OCI-LY7 (cell line): Measurements from ENCODE around the gene GRWD1. TPM values are rescaled to one million over a fixed set of nuclear protein-coding genes. Genes with fewer than 3 reads are reported as not detected.

Experiments used
- BruUV-seq: library from RNA; stranded (reverse); fragments of 400-500 nt; replicated peaks from 2 replicates; lab custom pipeline; 2021; lab: Mats Ljungman, UMichigan
- CTCF ChIA-PET: fragments of 300-600 bp; sonication (Branson Sonifier 250); formaldehyde crosslinking; loops from one replicate; lab custom pipeline; 2022; ENCODE audit warnings: antibody characterized with exemption; ENCODE audit not compliant: unreplicated experiment; lab: Charles Lee
- POLR2A ChIA-PET: fragments of 300-600 bp; sonication (Branson Sonifier 250); formaldehyde crosslinking; loops from one replicate; lab custom pipeline; 2022; ENCODE audit warnings: antibody characterized with exemption; lab: Charles Lee
- DNase-seq: peaks from one replicate; pipeline ENCODE4 v3.0.0-alpha.2; 2015; ENCODE audit warnings: low spot score
- H2AFZ ChIP-seq: fragments of 200-600 bp; sonication (generic), shearing (Covaris generic); 2 replicates; pipeline ENCODE4 v1.6.1; 2014; ENCODE audit warnings: mild to moderate bottlenecking, antibody characterized with exemption, low read length, moderate library complexity
- H3K27ac ChIP-seq: fragments of 200-600 bp; sonication (generic); 2 replicates; pipeline ENCODE4 v1.5.1; 2014; ENCODE audit warnings: mixed run types, low read depth, mild to moderate bottlenecking, moderate library complexity, low read length, inconsistent platforms; ENCODE audit not compliant: poor library complexity, severe bottlenecking
- H3K36me3 ChIP-seq: fragments of 200-600 bp; sonication (generic); 2 replicates; pipeline ENCODE4 v1.6.1; 2014; ENCODE audit warnings: mild to moderate bottlenecking, antibody characterized with exemption, low read length, moderate library complexity, mixed read lengths; ENCODE audit not compliant: insufficient read depth
- H3K4me1 ChIP-seq: fragments of 200-600 bp; sonication (generic); 2 replicates; pipeline ENCODE4 v1.5.1; 2014; ENCODE audit warnings: mild to moderate bottlenecking, low read length; ENCODE audit not compliant: insufficient read depth, poor library complexity, severe bottlenecking
- H3K4me2 ChIP-seq: fragments of 200-600 bp; sonication (generic); 2 replicates; pipeline ENCODE4 v1.6.1; 2014; ENCODE audit warnings: mild to moderate bottlenecking, low read length
- H3K4me3 ChIP-seq: fragments of 200-600 bp; sonication (generic); 2 replicates; pipeline ENCODE4 v1.5.1; 2014; ENCODE audit warnings: mild to moderate bottlenecking, low read depth, low read length; ENCODE audit not compliant: poor library complexity, severe bottlenecking
- H3K79me2 ChIP-seq: fragments of 200-600 bp; sonication (generic); 2 replicates; pipeline ENCODE4 v1.6.1; 2016; ENCODE audit warnings: low read depth, mild to moderate bottlenecking, low read length, moderate library complexity, mixed read lengths; ENCODE audit not compliant: insufficient read depth
- H3K9me2 ChIP-seq: fragments of 200-600 bp; sonication (generic); 2 replicates; pipeline ENCODE4 v1.6.1; 2016; ENCODE audit warnings: mild to moderate bottlenecking, low read length, mixed read lengths; ENCODE audit not compliant: insufficient read depth
- H3K9me3 ChIP-seq: fragments of 200-600 bp; sonication (generic); 2 replicates; pipeline ENCODE4 v1.6.1; 2014; ENCODE audit warnings: mild to moderate bottlenecking, mixed run types, low read length, mixed read lengths
- H4K20me1 ChIP-seq: fragments of 200-600 bp; sonication (generic); 2 replicates; pipeline ENCODE4 v1.6.1; 2014; ENCODE audit warnings: mild to moderate bottlenecking, antibody characterized with exemption, low read length, moderate library complexity, mixed read lengths; ENCODE audit not compliant: insufficient read depth
- EZH2phosphoT487 ChIP-seq: fragments of 200-600 bp; sonication (generic); IDR thresholded peaks from 2 replicates; pipeline ENCODE4 v1.6.1; 2018; ENCODE audit warnings: low read depth, borderline replicate concordance, mild to moderate bottlenecking, mixed run types, antibody characterized with exemption, low read length, moderate library complexity, mixed read lengths
- intact Hi-C: fragments of 100-400 bp; cut with micrococcal nuclease; formaldehyde crosslinking; loops from one replicate; pipeline ENCODE4 v1.10.0; 2022; ENCODE audit not compliant: unreplicated experiment
- total RNA-seq, 2 experiments: library from RNA; depleted of rRNA in 1 of 2; stranded (reverse); fragments of >200 nt in 1 of 2; shearing (Covaris generic) in 1 of 2; gene quantifications; 2 replicates each; pipeline ENCODE4 v1.2.3, GENCODE V29; 2014 to 2022
- TF ChIP-seq, protein P1 (sequence below): fragments of 200-600 bp; sonication (generic); conservative IDR thresholded peaks from 2 replicates; pipeline ENCODE4 v1.5.1; 2014; ENCODE audit warnings: mild to moderate bottlenecking, antibody characterized with exemption, low read length, moderate library complexity, mixed read lengths

Gene GRWD1
- total RNA-seq, 2 experiments from 2014 or later: 32.1 to 35.8 TPM

DNA sequence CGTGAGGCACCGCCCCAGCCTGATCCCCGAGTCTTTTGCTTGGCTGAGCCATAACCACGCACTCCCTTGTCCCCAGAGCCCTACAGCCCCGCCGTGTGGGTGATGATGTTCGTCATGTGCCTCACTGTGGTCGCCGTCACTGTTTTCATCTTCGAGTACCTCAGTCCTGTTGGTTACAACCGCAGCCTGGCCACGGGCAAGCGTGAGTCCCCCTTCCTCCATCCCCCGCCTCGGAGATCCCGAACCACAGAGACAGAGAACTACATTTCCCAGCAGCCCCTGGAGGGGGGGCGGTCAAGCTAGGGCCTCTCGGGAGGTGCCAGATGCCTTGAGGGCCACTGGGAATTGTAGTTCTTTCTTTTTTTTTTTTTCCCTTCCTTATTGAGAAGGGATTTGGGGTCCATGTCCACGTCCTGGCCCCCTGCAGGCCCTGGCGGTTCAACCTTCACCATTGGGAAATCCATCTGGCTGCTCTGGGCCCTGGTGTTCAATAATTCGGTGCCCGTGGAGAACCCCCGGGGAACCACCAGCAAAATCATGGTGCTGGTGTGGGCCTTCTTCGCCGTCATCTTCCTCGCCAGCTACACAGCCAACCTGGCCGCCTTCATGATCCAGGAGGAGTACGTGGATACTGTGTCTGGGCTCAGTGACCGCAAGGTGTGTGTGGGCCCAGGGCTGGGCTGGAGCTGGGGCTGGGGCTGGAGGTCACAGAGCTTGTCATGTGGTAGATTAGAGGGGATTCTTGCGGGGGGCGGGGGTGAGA lies 26.4 kb upstream of the GRWD1 start:
- no peak overlapping the region for H3K27ac ChIP-seq
- intact Hi-C loops: no loop called here
- no peaks in the 10 kb centered on the region for H3K79me2 ChIP-seq
- H2AFZ ChIP-seq: no peak overlapping the region
- ChIA-PET CTCF (no interaction called here), POLR2A (no interaction called here)
- BruUV-seq: no TSS peak
- H4K20me1 ChIP-seq: no peaks in the 10 kb centered on the region
- TF ChIP-seq EZH2phosphoT487: no peak
- TF ChIP-seq, protein P1, sequence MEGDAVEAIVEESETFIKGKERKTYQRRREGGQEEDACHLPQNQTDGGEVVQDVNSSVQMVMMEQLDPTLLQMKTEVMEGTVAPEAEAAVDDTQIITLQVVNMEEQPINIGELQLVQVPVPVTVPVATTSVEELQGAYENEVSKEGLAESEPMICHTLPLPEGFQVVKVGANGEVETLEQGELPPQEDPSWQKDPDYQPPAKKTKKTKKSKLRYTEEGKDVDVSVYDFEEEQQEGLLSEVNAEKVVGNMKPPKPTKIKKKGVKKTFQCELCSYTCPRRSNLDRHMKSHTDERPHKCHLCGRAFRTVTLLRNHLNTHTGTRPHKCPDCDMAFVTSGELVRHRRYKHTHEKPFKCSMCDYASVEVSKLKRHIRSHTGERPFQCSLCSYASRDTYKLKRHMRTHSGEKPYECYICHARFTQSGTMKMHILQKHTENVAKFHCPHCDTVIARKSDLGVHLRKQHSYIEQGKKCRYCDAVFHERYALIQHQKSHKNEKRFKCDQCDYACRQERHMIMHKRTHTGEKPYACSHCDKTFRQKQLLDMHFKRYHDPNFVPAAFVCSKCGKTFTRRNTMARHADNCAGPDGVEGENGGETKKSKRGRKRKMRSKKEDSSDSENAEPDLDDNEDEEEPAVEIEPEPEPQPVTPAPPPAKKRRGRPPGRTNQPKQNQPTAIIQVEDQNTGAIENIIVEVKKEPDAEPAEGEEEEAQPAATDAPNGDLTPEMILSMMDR: no peak
- H3K9me3 ChIP-seq: no peaks in the 10 kb centered on the region
- H3K4me3 ChIP-seq: no peak overlapping the region
- H3K9me2 ChIP-seq: no peaks in the 10 kb centered on the region
- no peak overlapping the region; the same call in 1 of the 2 replicates for H3K4me2 ChIP-seq
- no peaks in the 10 kb centered on the region for H3K36me3 ChIP-seq
- H3K4me1 ChIP-seq: peaks cover under 1% of the 10 kb centered on the region
- DNase-seq: peak; percentile 53

DNA sequence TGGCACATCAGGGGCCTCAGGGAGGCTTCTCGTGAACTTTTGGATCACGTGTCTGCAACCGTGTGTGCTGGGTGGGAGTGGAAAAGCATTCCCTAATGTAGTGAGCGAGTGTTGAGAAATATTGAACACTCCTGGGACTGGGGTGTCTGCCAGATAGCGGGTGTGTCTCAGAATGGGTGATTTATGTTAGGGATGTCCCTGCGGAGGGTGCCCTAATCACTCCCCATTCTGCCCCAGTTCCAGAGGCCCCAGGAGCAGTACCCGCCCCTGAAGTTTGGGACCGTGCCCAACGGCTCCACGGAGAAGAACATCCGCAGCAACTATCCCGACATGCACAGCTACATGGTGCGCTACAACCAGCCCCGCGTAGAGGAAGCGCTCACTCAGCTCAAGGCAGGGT lies 24.2 kb upstream of the GRWD1 start:
- Histone ChIP-seq H2AFZ (no peak overlapping the region), H3K9me2 (no peaks in the 10 kb centered on the region), H3K4me2 (no peak overlapping the region), H3K4me3 (no peak overlapping the region), H4K20me1 (no peaks in the 10 kb centered on the region), H3K9me3 (no peaks in the 10 kb centered on the region), H3K79me2 (no peaks in the 10 kb centered on the region), H3K27ac (no peak overlapping the region), H3K4me1 (peaks cover 7% of the 10 kb centered on the region), H3K36me3 (no peaks in the 10 kb centered on the region)
- BruUV-seq: no TSS peak
- TF ChIP-seq, protein P1: no peak
- TF ChIP-seq EZH2phosphoT487: no peak
- CTCF ChIA-PET: no interaction called here
- POLR2A ChIA-PET: no interaction called here
- DNase-seq: no peak
- intact Hi-C loops: no loop called here

- no peaks in the 10 kb centered on the region for H3K9me3 ChIP-seq
- peak overlapping the region; percentile 63 for H3K4me2 ChIP-seq
- ChIA-PET CTCF (no interaction called here), POLR2A (no interaction called here)
- BruUV-seq: no TSS peak
- H2AFZ ChIP-seq: peak overlapping the region; percentile 87
- DNase-seq: peak; percentile 34
- H3K36me3 ChIP-seq: no peaks in the 10 kb centered on the region
- H3K27ac ChIP-seq: no peak overlapping the region
- peaks cover 7% of the 10 kb centered on the region for H3K4me1 ChIP-seq
- no peaks in the 10 kb centered on the region for H4K20me1 ChIP-seq
- intact Hi-C loops: no loop called here
- peak overlapping the region; percentile 9 for H3K4me3 ChIP-seq
- no peaks in the 10 kb centered on the region for H3K9me2 ChIP-seq
- no peak for TF ChIP-seq EZH2phosphoT487
- TF ChIP-seq, protein P1: no peak
- no peaks in the 10 kb centered on the region for H3K79me2 ChIP-seq
Observed at GRCh38 chr19:48424694-48425219, 21.0 kb upstream of the GRWD1 start.
